Astrocyte (in vitro differentiated cells and primary cell): Measurements from ENCODE around the gene MNAT1.

Experiments used
- EZH2 ChIP-seq: IDR thresholded peaks from 2 replicates; pipeline ENCODE4 v1.6.1; 2012; ENCODE audit warnings: mild to moderate bottlenecking, low read length, inconsistent platforms; ENCODE audit not compliant: insufficient read depth
- TF ChIP-seq, protein P1 (sequence below): IDR thresholded peaks from 2 replicates; pipeline ENCODE4 v1.5.1; 2011; ENCODE audit warnings: low read depth, mild to moderate bottlenecking, inconsistent platforms, low read length, moderate library complexity; ENCODE audit not compliant: insufficient read depth

DNA sequence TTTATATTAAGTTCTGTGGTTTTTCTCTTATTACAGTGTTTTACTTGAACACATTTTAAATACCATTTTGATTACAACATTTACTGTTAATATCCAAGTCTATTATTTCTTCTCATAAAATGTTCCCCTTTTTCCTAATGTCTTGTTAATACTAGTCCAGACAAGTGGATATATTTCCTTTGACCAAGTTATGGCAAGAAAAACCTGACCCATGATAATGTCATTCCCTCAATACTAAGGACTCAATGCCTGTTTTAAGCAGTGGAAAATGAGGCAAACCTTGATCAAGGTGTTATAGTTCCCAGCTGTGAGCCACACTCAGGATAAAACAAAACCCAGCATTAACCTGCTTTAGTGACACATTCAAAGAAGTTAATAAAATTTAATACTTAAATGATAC is 234.1 kb downstream of the MNAT1 start:
- no peak for TF ChIP-seq EZH2
- TF ChIP-seq, protein P1, sequence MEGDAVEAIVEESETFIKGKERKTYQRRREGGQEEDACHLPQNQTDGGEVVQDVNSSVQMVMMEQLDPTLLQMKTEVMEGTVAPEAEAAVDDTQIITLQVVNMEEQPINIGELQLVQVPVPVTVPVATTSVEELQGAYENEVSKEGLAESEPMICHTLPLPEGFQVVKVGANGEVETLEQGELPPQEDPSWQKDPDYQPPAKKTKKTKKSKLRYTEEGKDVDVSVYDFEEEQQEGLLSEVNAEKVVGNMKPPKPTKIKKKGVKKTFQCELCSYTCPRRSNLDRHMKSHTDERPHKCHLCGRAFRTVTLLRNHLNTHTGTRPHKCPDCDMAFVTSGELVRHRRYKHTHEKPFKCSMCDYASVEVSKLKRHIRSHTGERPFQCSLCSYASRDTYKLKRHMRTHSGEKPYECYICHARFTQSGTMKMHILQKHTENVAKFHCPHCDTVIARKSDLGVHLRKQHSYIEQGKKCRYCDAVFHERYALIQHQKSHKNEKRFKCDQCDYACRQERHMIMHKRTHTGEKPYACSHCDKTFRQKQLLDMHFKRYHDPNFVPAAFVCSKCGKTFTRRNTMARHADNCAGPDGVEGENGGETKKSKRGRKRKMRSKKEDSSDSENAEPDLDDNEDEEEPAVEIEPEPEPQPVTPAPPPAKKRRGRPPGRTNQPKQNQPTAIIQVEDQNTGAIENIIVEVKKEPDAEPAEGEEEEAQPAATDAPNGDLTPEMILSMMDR = no peak
